A549 (cell line): ENCODE results near the gene ADAMTS15. TPM values are rescaled to one million over a fixed set of nuclear protein-coding genes. Genes with fewer than 3 reads are reported as not detected.

ENCODE experiments used
- ATAC-seq, 2 experiments: fragments of 200-7000 bp in 1 of 2; fragments of >200 bp in 1 of 2; cut with Nextera tagmentation in 1 of 2; cut with Tn5 transposase in 1 of 2; 3 replicates each; pipeline versions ENCODE4 v1.8.0 to v1.9.1; 2018 to 2020; ENCODE audit warnings: mild to moderate bottlenecking in 1 of 2, moderate library complexity in 1 of 2
- CTCF ChIA-PET: fragments of 300-600 bp; sonication (Branson Sonifier 250); formaldehyde crosslinking; extraction: SDS; loops from one replicate; lab custom pipeline; 2021; ENCODE audit warnings: antibody characterized with exemption, inconsistent platforms; lab: Yijun Ruan, JAX
- POLR2A ChIA-PET: fragments of 350-600 bp; formaldehyde crosslinking; extraction: SDS; loops from one replicate; lab custom pipeline; 2021; ENCODE audit warnings: antibody characterized with exemption, inconsistent platforms; lab: Yijun Ruan, JAX
- DNase-seq, 2 experiments: peaks; one replicate each; pipeline versions ENCODE4 v3.0.0 to v3.0.0-alpha.2; 2011 to 2016; ENCODE audit warnings: low read depth in 1 of 2, low spot score in 1 of 2
- FAIRE-seq: peaks from 2 replicates; lab custom pipeline; 2011; peaks lifted over from hg19 to GRCh38; lab: Jason Lieb, UNC
- H3K27ac ChIP-seq, 2 experiments: fragments of >200 bp; sonication (Bioruptor Twin); formaldehyde crosslinking; 3 replicates each; pipeline ENCODE4 v1.5.1; 2016 to 2017
- H3K4me1 ChIP-seq: fragments of >200 bp; sonication (Bioruptor Twin); formaldehyde crosslinking; 3 replicates; pipeline ENCODE4 v1.6.1; 2016
- H3K4me2 ChIP-seq: fragments of >200 bp; sonication (Bioruptor Twin); formaldehyde crosslinking; 3 replicates; pipeline ENCODE4 v1.6.1; 2016
- H3K4me3 ChIP-seq: fragments of >200 bp; sonication (Bioruptor Twin); formaldehyde crosslinking; 3 replicates; pipeline ENCODE4 v1.5.1; 2016
- H3K9me3 ChIP-seq: fragments of >200 bp; sonication (Bioruptor Twin); formaldehyde crosslinking; 3 replicates; pipeline ENCODE4 v1.6.1; 2016
- BCL3 ChIP-seq: fragments of >200 bp; sonication (Bioruptor Twin); formaldehyde crosslinking; IDR thresholded peaks from 3 replicates; pipeline ENCODE4 v1.6.1; 2016
- CBX2 ChIP-seq: fragments of 200-600 bp; sonication (generic); IDR thresholded peaks from 2 replicates; pipeline ENCODE4 v1.6.1; 2016; ENCODE audit warnings: low read depth, mild to moderate bottlenecking, borderline replicate concordance
- CEBPB ChIP-seq, 2 experiments: fragments of >200 bp in 1 of 2; sonication (Bioruptor Twin) in 1 of 2; formaldehyde crosslinking in 1 of 2; IDR thresholded peaks; 2 replicates each; pipeline ENCODE4 v1.6.1; 2012 to 2016
- CHD2 ChIP-seq: fragments of 150-350 bp; IDR thresholded peaks from 2 replicates; pipeline ENCODE4 v1.6.1; 2014; ENCODE audit warnings: low read length; ENCODE audit not compliant: partially characterized antibody
- CHD4 ChIP-seq: fragments of 200-600 bp; sonication (generic); IDR thresholded peaks from 2 replicates; pipeline ENCODE4 v1.6.1; 2016; ENCODE audit warnings: antibody characterized with exemption, mild to moderate bottlenecking, borderline replicate concordance
- E2F6 ChIP-seq: IDR thresholded peaks from 2 replicates; pipeline ENCODE4 v1.6.1; 2012; ENCODE audit warnings: low read depth, borderline replicate concordance
- ESRRA ChIP-seq: fragments of 150-350 bp; IDR thresholded peaks from 2 replicates; pipeline ENCODE4 v1.6.1; 2014; ENCODE audit warnings: mild to moderate bottlenecking, low read length, borderline replicate concordance
- FOSL2 ChIP-seq, 2 experiments: fragments of 450-650 bp in 1 of 2; fragments of >200 bp in 1 of 2; sonication (Bioruptor Twin) in 1 of 2; formaldehyde crosslinking; IDR thresholded peaks; 2 replicates each; pipeline versions ENCODE4 v1.5.0 to v1.6.1; 2016 to 2020; ENCODE audit warnings: mild to moderate bottlenecking in 1 of 2, moderate library complexity in 1 of 2
- HEYL ChIP-seq: fragments of 250-450 bp; sonication (Bioruptor Pico); IDR thresholded peaks from 2 replicates; pipeline ENCODE4 v1.8.0; 2021; ENCODE audit warnings: mild to moderate bottlenecking, moderate library complexity
- KDM5A ChIP-seq: fragments of 200-600 bp; sonication (generic); IDR thresholded peaks from 2 replicates; pipeline ENCODE4 v1.6.1; 2016; ENCODE audit warnings: antibody characterized with exemption, mild to moderate bottlenecking
- MAZ ChIP-seq: fragments of 150-350 bp; IDR thresholded peaks from 2 replicates; pipeline ENCODE4 v1.6.1; 2014; ENCODE audit warnings: antibody characterized with exemption, low read depth, low read length, borderline replicate concordance
- NFE2L2 ChIP-seq: fragments of 150-350 bp; conservative IDR thresholded peaks from 2 replicates; pipeline ENCODE4 v1.6.1; 2014; ENCODE audit warnings: low read length
- POLR2A ChIP-seq: IDR thresholded peaks from 2 replicates; pipeline ENCODE4 v1.6.1; 2012; ENCODE audit warnings: mild to moderate bottlenecking, low read length
- POLR2AphosphoS2 ChIP-seq: conservative IDR thresholded peaks from 2 replicates; pipeline ENCODE4 v1.6.1; 2012; ENCODE audit warnings: low read length, improper control_type of control experiment, inconsistent platforms
- RAD21 ChIP-seq, 2 experiments: fragments of >200 bp in 1 of 2; sonication (Bioruptor Twin) in 1 of 2; formaldehyde crosslinking in 1 of 2; IDR thresholded peaks in 1 of 2; conservative IDR thresholded peaks in 1 of 2; 2 replicates in 1 of 2; 3 replicates in 1 of 2; pipeline ENCODE4 v1.6.1; 2012 to 2018; ENCODE audit warnings: inconsistent platforms in 1 of 2
- RARB ChIP-seq: fragments of 250-450 bp; sonication (Bioruptor Pico); IDR thresholded peaks from 2 replicates; pipeline ENCODE4 v1.8.0; 2021; ENCODE audit warnings: mild to moderate bottlenecking, moderate library complexity
- RCOR1 ChIP-seq: fragments of 150-350 bp; IDR thresholded peaks from 2 replicates; pipeline ENCODE4 v1.6.1; 2014; ENCODE audit warnings: antibody characterized with exemption, low read length, low read depth
- RFX5 ChIP-seq: fragments of 450-650 bp; IDR thresholded peaks from 2 replicates; pipeline ENCODE4 v1.7.1; 2014; ENCODE audit warnings: antibody characterized with exemption, mild to moderate bottlenecking, moderate library complexity
- SMC3 ChIP-seq: fragments of >200 bp; sonication (Bioruptor Twin); formaldehyde crosslinking; IDR thresholded peaks from 3 replicates; pipeline ENCODE4 v1.6.1; 2018; ENCODE audit warnings: inconsistent platforms
- TFCP2L1 ChIP-seq: fragments of 250-450 bp; sonication (Bioruptor Pico); IDR thresholded peaks from 2 replicates; pipeline ENCODE4 v1.5.0; 2021; ENCODE audit warnings: mild to moderate bottlenecking
- ZNF302 ChIP-seq: fragments of 250-450 bp; sonication (Bioruptor Pico); IDR thresholded peaks from 2 replicates; pipeline ENCODE4 v1.9.0; 2021; ENCODE audit warnings: inconsistent platforms, mild to moderate bottlenecking, moderate library complexity
- ZSCAN20 ChIP-seq: fragments of 250-450 bp; sonication (Bioruptor Pico); IDR thresholded peaks from 2 replicates; pipeline ENCODE4 v1.8.0; 2022; ENCODE audit warnings: mild to moderate bottlenecking, moderate library complexity
- WGBS: methylation state at CpG from one replicate; pipeline ENCODE4 v1.1.6; 2017; ENCODE audit errors: missing lambda C conversion rate; 5-methylcytosine and 5-hydroxymethylcytosine counted together
- polyA plus RNA-seq, 4 experiments: library from polyadenylated mRNA; depleted of rRNA in 3 of 4; stranded (reverse); fragments of >200 nt; fragmentation: RNase III in 1 of 4; extraction: RNeasy Plus Mini Kit Qiagen cat#74134 plus additional on column Dnase treatment in 1 of 4; gene quantifications; 2 replicates in 3 of 4; 3 replicates in 1 of 4; pipeline ENCODE4 v1.2.3, GENCODE V29; 2011 to 2017

ADAMTS15 gene
- polyA plus RNA-seq, 2 of the 4 experiments (the other 2 are of a cell fraction), result 2.2 to 4.0 TPM

GRCh38 chr11:130427581-130428315 is 20.7 kb upstream of the ADAMTS15 start:
- no peaks in the 10 kb centered on the region for H3K9me3 ChIP-seq
- H3K4me3 ChIP-seq, result peak overlapping the region; percentile 50
- 0% methylated on average over 7 of the region's 84 CpGs for WGBS
- ATAC-seq (peak; percentile 31 to 59; a peak in 3 of 6 replicates), FAIRE-seq (no peak), DNase-seq (no peak)
- ChIA-PET POLR2A (no interaction called here), CTCF (interaction anchor here (1.3 to 25.6 kb wide), 6 partner anchors 11 to 438 kb away, joined by 4 to 732 read pairs (median 5); no protein-coding TSS in a partner anchor)
- H3K4me2 ChIP-seq, result peak overlapping the region; percentile 96
- peaks cover 9% of the 10 kb centered on the region; the same call in 2 of the 3 replicates for H3K4me1 ChIP-seq
- H3K27ac ChIP-seq, result peak overlapping the region; percentile 40 to 71; a peak in 3 of 6 replicates
- TF ChIP-seq BCL3, result no peak
- no peak for TF ChIP-seq NFE2L2
- no peak for TF ChIP-seq MAZ
- TF ChIP-seq E2F6, result 0 out of 2 replicates have a peak, but pooled peaks have one; percentile 23
- TF ChIP-seq RFX5, result no peak
- no peak for TF ChIP-seq ESRRA
- TF ChIP-seq SMC3, result peak; percentile 22; the same call in 1 of the 3 replicates
- TF ChIP-seq CEBPB (IDR thresholded peaks at IDR 0.05), result no peak
- peak in 1 of 2 experiments; percentile 32; a peak in 4 of 5 replicates for TF ChIP-seq RAD21 (conservative IDR thresholded peaks at IDR 0.05 in 1 of 2, IDR thresholded peaks at IDR 0.05 in 1 of 2)
- no peak for TF ChIP-seq TFCP2L1

GRCh38 chr11:130428316-130429119 is 19.9 kb upstream of the ADAMTS15 start, which contains the start of gene ADAMTS8:
Gene ADAMTS8 (minus strand): TSS chr11:130428609. CDS start chr11:130428286, 323 bp downstream.
- H3K27ac ChIP-seq, result peak within 1 kb of the TSS; percentile 40 to 71; a peak in 3 of 6 replicates
- FAIRE-seq (no peak), DNase-seq (no peak), ATAC-seq (no peak)
- H3K4me2 ChIP-seq, result peak within 1 kb of the TSS; percentile 96
- POLR2A ChIA-PET, result no interaction called here
- TF ChIP-seq POLR2AphosphoS2 (no peak), MAZ (no peak), RCOR1 (no peak), FOSL2 (IDR thresholded peaks at IDR 0.05) (no peak), FOSL2 (CRISPR knock-in tag; IDR thresholded peaks at IDR 0.05) (no peak), CHD2 (no peak), HEYL (CRISPR knock-in tag) (no peak), ZSCAN20 (CRISPR knock-in tag) (no peak), POLR2A (no peak), CHD4 (no peak), KDM5A (no peak), RARB (CRISPR knock-in tag) (no peak), CBX2 (no peak), ZNF302 (no peak), TFCP2L1 (no peak)
- CTCF ChIA-PET, result interaction anchor here (1.3 to 25.6 kb wide), 8 partner anchors 12 to 488 kb away, joined by 3 to 732 read pairs (median 5); partner anchors contain the start of gene SNX19
- peak within 1 kb of the TSS; percentile 50 for H3K4me3 ChIP-seq
- WGBS, result 47% methylated on average over 19 of the region's 64 CpGs
- H3K4me1 ChIP-seq, result peaks cover 9% of the 10 kb centered on the region; the same call in 2 of the 3 replicates
- H3K9me3 ChIP-seq, result no peaks in the 10 kb centered on the region
